Iris pigment epithelial cell (primary cell): ENCODE measurements around the gene ATRIP.
"Not testable (repeated sequence)": the region's sequence is repeated elsewhere in the genome, so short reads cannot be mapped to it uniquely, and the experiment has no call there.

Source experiments
- DNase-seq: peaks from one replicate; pipeline ENCODE4 v3.0.0-alpha.2; 2011; ENCODE audit warnings: low read depth

Gene ATRIP

GRCh38 chr3:48446425-48447193, at the start of gene ATRIP:
Gene ATRIP (plus strand): TSS chr3:48446737. CDS start chr3:48446846, 109 bp downstream.
- peak; percentile 91 for DNase-seq

- DNase-seq, result no peak
Measured at GRCh38 chr3:48397767-48398681, 48.5 kb upstream of the ATRIP start.

- no peak for DNase-seq
Measured at GRCh38 chr3:48398701-48399386, 47.7 kb upstream of the ATRIP start.

GRCh38 chr3:48399387-48400172, 47.0 kb upstream of the ATRIP start:
- DNase-seq, result no peak

GRCh38 chr3:48400824-48401433, 45.6 kb upstream of the ATRIP start:
- peak; percentile 36 for DNase-seq

- DNase-seq, result not testable (repeated sequence)
Measured at GRCh38 chr3:48401434-48401901, 45.1 kb upstream of the ATRIP start.

GRCh38 chr3:48402281-48402732, 44.2 kb upstream of the ATRIP start:
- peak; percentile 93 for DNase-seq

- DNase-seq, result no peak
Measured at GRCh38 chr3:48402907-48403306, 43.6 kb upstream of the ATRIP start.

- no peak for DNase-seq
Measured at GRCh38 chr3:48403533-48404439, 42.8 kb upstream of the ATRIP start.

GRCh38 chr3:48404440-48405342, 41.8 kb upstream of the ATRIP start:
- DNase-seq, result no peak

GRCh38 chr3:48405343-48405881, 41.1 kb upstream of the ATRIP start:
- DNase-seq, result no peak

GRCh38 chr3:48405971-48406370, 40.6 kb upstream of the ATRIP start:
- DNase-seq, result no peak

GRCh38 chr3:48406443-48407431, 39.8 kb upstream of the ATRIP start:
- no peak for DNase-seq

- DNase-seq, result no peak
Measured at GRCh38 chr3:48407542-48408099, 38.9 kb upstream of the ATRIP start.

GRCh38 chr3:48408823-48409281, 37.7 kb upstream of the ATRIP start:
- no peak for DNase-seq

- DNase-seq, result no peak
Measured at GRCh38 chr3:48409291-48410201, 37.0 kb upstream of the ATRIP start.
